CD8-positive, alpha-beta memory T cell (primary cell): ENCODE measurements around the gene KRTAP10-12. TPM values are rescaled to one million over a fixed set of nuclear protein-coding genes. Genes with fewer than 3 reads are reported as not detected.

Source experiments
- CTCF ChIA-PET: fragments of 350-600 bp; sonication (Branson Sonifier 250); formaldehyde crosslinking; loops from one replicate; lab custom pipeline; 2021; ENCODE audit warnings: antibody characterized with exemption; lab: Charles Lee
- POLR2A ChIA-PET: fragments of 350-600 bp; sonication (Branson Sonifier 250); formaldehyde crosslinking; loops from one replicate; lab custom pipeline; 2021; ENCODE audit warnings: antibody characterized with exemption; lab: Charles Lee
- DNase-seq, 5 donors: peaks; one replicate each; pipeline versions ENCODE4 v3.0.0 to v3.0.0-alpha.2; 2020 to 2022; ENCODE audit warnings: mixed read lengths in 1 of 5
- H3K27ac ChIP-seq: one replicate; pipeline ENCODE4 v1.7.0; 2013; ENCODE audit warnings: low read depth, mild to moderate bottlenecking, low read length, moderate library complexity
- H3K27me3 ChIP-seq: 2 replicates; pipeline ENCODE4 v1.7.0; 2013; ENCODE audit warnings: low read length, mild to moderate bottlenecking; ENCODE audit not compliant: insufficient read depth, poor library complexity, severe bottlenecking
- H3K36me3 ChIP-seq: 2 replicates; pipeline ENCODE4 v1.7.0; 2013; ENCODE audit warnings: mild to moderate bottlenecking, low read length, moderate library complexity; ENCODE audit not compliant: insufficient read depth
- H3K4me1 ChIP-seq: 2 replicates; pipeline ENCODE4 v1.7.0; 2013; ENCODE audit warnings: mild to moderate bottlenecking, low read length, moderate library complexity; ENCODE audit not compliant: insufficient read depth
- H3K4me3 ChIP-seq: 2 replicates; pipeline ENCODE4 v1.7.0; 2013; ENCODE audit warnings: mild to moderate bottlenecking, low read length
- H3K9me3 ChIP-seq: 2 replicates; pipeline ENCODE4 v1.7.0; 2013; ENCODE audit warnings: mild to moderate bottlenecking, low read length
- H3K27ac Mint-ChIP-seq, 8 donors: one replicate each; pipeline ENCODE4 v1.8.0; 2020 to 2021; ENCODE audit warnings: mixed read lengths in 8 of 8, mild to moderate bottlenecking in 6 of 8, inconsistent platforms in 3 of 8, moderate library complexity in 3 of 8
- H3K27me3 Mint-ChIP-seq, 2 donors: one replicate each; pipeline ENCODE4 v1.8.0; 2020 to 2021; ENCODE audit warnings: mixed read lengths in 2 of 2, mild to moderate bottlenecking in 1 of 2, moderate library complexity in 1 of 2
- H3K36me3 Mint-ChIP-seq, 3 donors: one replicate each; pipeline ENCODE4 v1.8.0; 2020 to 2021; ENCODE audit warnings: mixed read lengths in 3 of 3, inconsistent platforms in 1 of 3, mild to moderate bottlenecking in 1 of 3
- H3K4me1 Mint-ChIP-seq, 3 donors: one replicate each; pipeline ENCODE4 v1.8.0; 2020 to 2021; ENCODE audit warnings: mixed read lengths in 3 of 3, inconsistent platforms in 1 of 3, mild to moderate bottlenecking in 1 of 3
- H3K4me3 Mint-ChIP-seq, 7 donors: one replicate each; pipeline ENCODE4 v1.8.0; 2020 to 2021; ENCODE audit warnings: mixed read lengths in 7 of 7, mild to moderate bottlenecking in 6 of 7, moderate library complexity in 4 of 7, inconsistent platforms in 2 of 7
- H3K9me3 Mint-ChIP-seq, 5 donors: one replicate each; pipeline ENCODE4 v1.8.0; 2020 to 2022; ENCODE audit warnings: mixed read lengths in 5 of 5, mild to moderate bottlenecking in 3 of 5, moderate library complexity in 2 of 5, inconsistent platforms in 1 of 5
- polyA plus RNA-seq: library from polyadenylated mRNA; unstranded; fragments of 300-500 nt; fragmentation: Illumina TruSeq; gene quantifications from one replicate; pipeline ENCODE4 v1.2.3, GENCODE V29; 2021
- total RNA-seq, 2 experiments: library from RNA; stranded (reverse); gene quantifications; one replicate each; pipeline ENCODE4 v1.2.3, GENCODE V29; 2021

KRTAP10-12 gene
- total and polyA plus RNA-seq, 3 experiments from 2014 or later: not detected

GRCh38 chr21:44734841-44735240 is 37.9 kb downstream of the KRTAP10-12 start:
- Mint-ChIP-seq H3K36me3 (no peaks in the 10 kb centered on the region), H3K4me1 (no peaks in the 10 kb centered on the region), H3K27ac (no peak overlapping the region), H3K4me3 (no peak overlapping the region), H3K9me3 (no peaks in the 10 kb centered on the region), H3K27me3 (peaks cover 6 to 13% of the 10 kb centered on the region in 2 donors)
- H3K9me3 ChIP-seq: no peaks in the 10 kb centered on the region
- POLR2A ChIA-PET: no interaction called here
- no peaks in the 10 kb centered on the region for H3K36me3 ChIP-seq
- H3K27me3 ChIP-seq: no peaks in the 10 kb centered on the region
- DNase-seq: no peak
- H3K4me3 ChIP-seq: no peak overlapping the region
- CTCF ChIA-PET: interaction anchor here (2.9 kb wide), 1 partner anchor 224 kb away, joined by 9 read pairs; no protein-coding TSS in a partner anchor
- no peaks in the 10 kb centered on the region for H3K4me1 ChIP-seq
- H3K27ac ChIP-seq: no peak overlapping the region

- Mint-ChIP-seq H3K27me3 (peaks cover 3 to 8% of the 10 kb centered on the region in 2 donors), H3K9me3 (no peaks in the 10 kb centered on the region), H3K4me3 (no peak overlapping the region), H3K36me3 (no peaks in the 10 kb centered on the region), H3K4me1 (no peaks in the 10 kb centered on the region), H3K27ac (no peak overlapping the region)
- POLR2A ChIA-PET: no interaction called here
- H3K27me3 ChIP-seq: no peaks in the 10 kb centered on the region
- H3K9me3 ChIP-seq: no peaks in the 10 kb centered on the region
- no peak for DNase-seq
- H3K4me3 ChIP-seq: no peak overlapping the region
- H3K36me3 ChIP-seq: no peaks in the 10 kb centered on the region
- no peaks in the 10 kb centered on the region for H3K4me1 ChIP-seq
- H3K27ac ChIP-seq: no peak overlapping the region
- CTCF ChIA-PET: interaction anchor here (2.9 kb wide), 1 partner anchor 225 kb away, joined by 9 read pairs; no protein-coding TSS in a partner anchor
Measured at GRCh38 chr21:44735821-44736220, 38.8 kb downstream of the KRTAP10-12 start.

GRCh38 chr21:44736291-44737004 is 39.5 kb downstream of the KRTAP10-12 start:
- H3K4me1 Mint-ChIP-seq: no peaks in the 10 kb centered on the region
- Histone ChIP-seq H3K4me3 (no peak overlapping the region), H3K27me3 (no peaks in the 10 kb centered on the region), H3K36me3 (no peaks in the 10 kb centered on the region), H3K4me1 (no peaks in the 10 kb centered on the region), H3K9me3 (no peaks in the 10 kb centered on the region), H3K27ac (no peak overlapping the region)
- no peak for DNase-seq
- H3K36me3 Mint-ChIP-seq: no peaks in the 10 kb centered on the region
- H3K4me3 Mint-ChIP-seq: no peak overlapping the region
- CTCF ChIA-PET: interaction anchor here (2.9 kb wide), 1 partner anchor 226 kb away, joined by 9 read pairs; no protein-coding TSS in a partner anchor
- POLR2A ChIA-PET: no interaction called here
- no peaks in the 10 kb centered on the region for H3K9me3 Mint-ChIP-seq
- H3K27me3 Mint-ChIP-seq: peaks cover 3 to 8% of the 10 kb centered on the region in 2 donors
- H3K27ac Mint-ChIP-seq: peak overlapping the region in 1 of 8 donors; percentile 17

GRCh38 chr21:44737706-44738354 is 40.9 kb downstream of the KRTAP10-12 start:
- Histone ChIP-seq H3K36me3 (no peaks in the 10 kb centered on the region), H3K9me3 (no peaks in the 10 kb centered on the region), H3K4me3 (no peak overlapping the region), H3K4me1 (no peaks in the 10 kb centered on the region), H3K27ac (no peak overlapping the region), H3K27me3 (no peaks in the 10 kb centered on the region)
- peaks cover 3% of the 10 kb centered on the region in 2 donors for H3K27me3 Mint-ChIP-seq
- no peaks in the 10 kb centered on the region for H3K36me3 Mint-ChIP-seq
- CTCF ChIA-PET: interaction anchor here (7.6 kb wide), 1 partner anchor 227 kb away, joined by 134 read pairs; no protein-coding TSS in a partner anchor
- H3K4me1 Mint-ChIP-seq: peaks cover 2 to 8% (median 7%) of the 10 kb centered on the region in 3 donors
- H3K27ac Mint-ChIP-seq: no peak overlapping the region
- H3K9me3 Mint-ChIP-seq: no peaks in the 10 kb centered on the region
- POLR2A ChIA-PET: no interaction called here
- no peak for DNase-seq
- no peak overlapping the region for H3K4me3 Mint-ChIP-seq

GRCh38 chr21:44738621-44739020 is 41.6 kb downstream of the KRTAP10-12 start:
- CTCF ChIA-PET: interaction anchor here (7.6 kb wide), 1 partner anchor 228 kb away, joined by 134 read pairs; no protein-coding TSS in a partner anchor
- no peaks in the 10 kb centered on the region for H3K36me3 Mint-ChIP-seq
- Histone ChIP-seq H3K4me1 (no peaks in the 10 kb centered on the region), H3K36me3 (no peaks in the 10 kb centered on the region), H3K27ac (no peak overlapping the region), H3K4me3 (no peak overlapping the region), H3K27me3 (no peaks in the 10 kb centered on the region), H3K9me3 (no peaks in the 10 kb centered on the region)
- H3K27me3 Mint-ChIP-seq: peaks cover 0 to 1% of the 10 kb centered on the region in 2 donors
- peaks cover 2 to 8% (median 7%) of the 10 kb centered on the region in 3 donors for H3K4me1 Mint-ChIP-seq
- no peak overlapping the region for H3K4me3 Mint-ChIP-seq
- H3K27ac Mint-ChIP-seq: peak overlapping the region in 1 of 8 donors; percentile 84
- POLR2A ChIA-PET: no interaction called here
- H3K9me3 Mint-ChIP-seq: no peaks in the 10 kb centered on the region
- no peak for DNase-seq

GRCh38 chr21:44739316-44739715 is 42.3 kb downstream of the KRTAP10-12 start:
- H3K27ac Mint-ChIP-seq: peak overlapping the region in 1 of 8 donors; percentile 8
- peaks cover 0 to 1% of the 10 kb centered on the region in 2 donors for H3K27me3 Mint-ChIP-seq
- POLR2A ChIA-PET: no interaction called here
- H3K4me3 ChIP-seq: no peak overlapping the region
- no peak for DNase-seq
- H3K27me3 ChIP-seq: no peaks in the 10 kb centered on the region
- H3K9me3 Mint-ChIP-seq: no peaks in the 10 kb centered on the region
- no peaks in the 10 kb centered on the region for H3K36me3 Mint-ChIP-seq
- H3K4me3 Mint-ChIP-seq: no peak overlapping the region
- no peaks in the 10 kb centered on the region for H3K36me3 ChIP-seq
- CTCF ChIA-PET: interaction anchor here (4.0 to 7.6 kb wide), 2 partner anchors 54 to 229 kb away, joined by 19 to 134 read pairs; no protein-coding TSS in a partner anchor
- peaks cover 2 to 8% (median 7%) of the 10 kb centered on the region in 3 donors for H3K4me1 Mint-ChIP-seq
- H3K9me3 ChIP-seq: no peaks in the 10 kb centered on the region
- H3K27ac ChIP-seq: no peak overlapping the region
- no peaks in the 10 kb centered on the region for H3K4me1 ChIP-seq

GRCh38 chr21:44740742-44741141 is 43.8 kb downstream of the KRTAP10-12 start:
- H3K9me3 Mint-ChIP-seq: no peaks in the 10 kb centered on the region
- H3K27ac ChIP-seq: no peak overlapping the region
- H3K4me1 ChIP-seq: no peaks in the 10 kb centered on the region
- ChIA-PET CTCF (interaction anchor here (1.0 to 7.6 kb wide), 3 partner anchors 53 to 230 kb away, joined by 3 to 134 read pairs (median 19); no protein-coding TSS in a partner anchor), POLR2A (no interaction called here)
- H3K9me3 ChIP-seq: no peaks in the 10 kb centered on the region
- H3K36me3 Mint-ChIP-seq: no peaks in the 10 kb centered on the region
- no peak for DNase-seq
- no peaks in the 10 kb centered on the region for H3K27me3 ChIP-seq
- H3K4me3 Mint-ChIP-seq: no peak overlapping the region
- H3K27ac Mint-ChIP-seq: peak overlapping the region in 3 of 8 donors; percentile 35 to 58 (median 48)
- H3K36me3 ChIP-seq: no peaks in the 10 kb centered on the region
- H3K4me1 Mint-ChIP-seq: peaks cover 2 to 8% (median 7%) of the 10 kb centered on the region in 3 donors
- peaks cover 0 to 1% of the 10 kb centered on the region in 2 donors for H3K27me3 Mint-ChIP-seq
- H3K4me3 ChIP-seq: no peak overlapping the region
